Measurements from ENCODE around the gene SREK1IP1.

SREK1IP1 gene

DNA sequence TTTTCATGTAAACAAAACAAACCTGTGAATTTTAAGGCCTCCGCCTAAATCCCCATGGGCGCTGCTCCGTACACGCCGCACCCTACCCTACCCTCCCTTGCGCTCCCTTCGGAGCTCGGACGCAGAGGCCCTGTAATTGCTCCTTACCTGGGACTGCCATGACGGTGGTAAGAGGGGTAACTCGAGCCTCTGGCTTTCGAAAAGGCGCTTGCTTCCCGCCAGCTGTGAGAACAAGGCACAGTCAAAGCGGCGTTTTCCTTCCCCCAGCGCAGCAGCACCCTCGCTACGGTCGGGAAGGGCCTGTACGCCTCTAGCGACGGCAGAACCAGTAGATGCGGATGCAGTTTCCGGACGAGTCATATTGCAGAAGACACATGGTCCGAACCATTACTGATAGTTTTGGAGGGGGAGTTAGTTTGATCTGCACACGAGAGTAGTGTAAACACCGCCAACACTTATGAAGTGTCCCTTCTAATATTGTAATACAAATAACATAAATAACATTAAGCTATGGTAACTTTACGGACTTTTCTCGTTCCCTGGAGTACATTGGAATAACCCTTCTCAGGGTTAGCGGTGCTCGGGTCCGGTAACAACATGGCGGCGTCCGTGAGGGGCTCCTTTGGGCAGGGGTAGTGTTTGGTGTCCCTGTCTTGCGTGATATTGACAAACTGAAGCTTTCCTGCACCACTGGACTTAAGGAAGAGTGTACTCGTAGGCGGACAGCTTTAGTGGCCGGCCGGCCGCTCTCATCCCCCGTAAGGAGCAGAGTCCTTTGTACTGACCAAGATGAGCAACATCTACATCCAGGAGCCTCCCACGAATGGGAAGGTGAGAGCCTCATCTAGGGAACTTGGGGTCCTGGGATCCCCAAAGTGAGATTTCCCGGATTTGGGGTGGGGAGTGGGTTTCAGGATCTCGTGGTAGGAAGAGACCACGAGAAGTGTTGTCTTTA lies at the start of gene SREK1IP1, which contains the start of gene CWC27:
TSS of gene SREK1IP1 (minus strand) at position 334 of the 955 bp plus-strand sequence. CDS start at position 160, 174 bp downstream.
TSS of gene CWC27 (plus strand) at position 573 of the 955 bp plus-strand sequence. CDS start at position 790, 217 bp downstream.
- DNase-seq (ENCODE audit: low read depth in 2 of 2) = peak; percentile 66 to 71

DNA sequence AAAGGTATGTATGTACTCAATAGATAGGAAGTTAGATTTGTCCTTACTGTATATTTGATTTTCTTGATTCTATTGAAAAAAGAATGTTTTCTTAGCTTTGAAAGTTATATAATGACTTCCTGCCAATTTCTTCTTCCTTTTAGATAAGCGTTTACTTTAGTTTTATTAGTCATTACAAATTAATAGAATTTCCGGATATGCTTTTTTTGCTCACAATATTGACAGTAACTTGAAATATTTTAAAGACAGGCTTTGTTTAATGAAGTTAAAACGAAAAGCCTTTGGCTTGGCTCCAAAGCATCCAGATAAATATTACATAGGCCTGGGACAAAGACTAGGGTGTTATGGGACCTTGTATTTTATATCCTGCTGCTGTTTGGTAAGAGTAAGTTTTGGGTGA lies 49.8 kb upstream of the SREK1IP1 start:
- no peak for DNase-seq (ENCODE audit: low read depth in 2 of 2)

DNA sequence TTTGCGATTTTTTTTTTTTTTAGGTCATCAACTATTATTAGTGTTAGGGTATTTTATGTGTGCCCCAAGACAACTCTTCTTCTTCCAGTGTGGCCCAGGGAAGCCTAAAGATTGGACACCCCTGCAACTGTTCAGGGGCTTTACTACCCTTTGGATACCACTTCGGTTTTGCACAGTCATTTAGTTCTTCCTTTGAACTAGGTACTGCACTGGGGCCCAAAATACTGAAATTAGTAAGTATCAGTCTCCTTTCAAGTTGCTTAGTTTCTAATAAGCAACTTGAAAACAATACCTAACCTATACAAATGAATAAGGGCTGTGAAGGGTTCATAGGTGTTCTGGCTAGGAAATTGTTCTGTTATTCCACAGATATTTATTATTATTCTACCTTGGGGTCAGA lies 45.6 kb upstream of the SREK1IP1 start:
- DNase-seq (ENCODE audit: low read depth in 2 of 2) = no peak

DNA sequence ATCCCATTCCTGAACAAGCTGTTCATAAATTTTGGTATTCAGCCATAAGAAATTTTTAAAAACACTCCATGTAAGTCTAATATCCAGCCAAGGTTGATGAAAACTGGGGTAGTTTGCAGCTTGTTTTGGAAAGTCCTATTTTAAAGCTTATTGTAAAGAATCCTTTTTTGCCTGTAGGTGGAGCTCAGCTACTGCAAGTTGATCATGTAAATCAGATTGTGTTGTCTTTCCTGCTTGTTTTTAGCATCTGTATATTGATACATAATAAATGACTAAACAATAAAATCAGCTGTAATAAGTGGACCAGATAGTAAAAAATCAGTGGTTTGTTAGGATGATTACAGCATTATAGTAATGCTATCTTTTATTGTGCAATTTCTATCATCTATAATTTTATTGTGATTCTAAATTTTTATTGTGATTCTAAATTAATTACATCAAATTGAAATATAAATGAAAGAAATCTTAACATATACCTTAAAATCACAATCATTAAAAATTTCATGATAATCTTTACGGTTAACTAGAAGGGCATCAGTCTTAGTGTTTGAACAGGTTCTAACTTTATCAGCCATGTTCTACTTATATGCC lies 42.7 kb upstream of the SREK1IP1 start:
- no peak for DNase-seq (ENCODE audit: low read depth in 2 of 2)

DNA sequence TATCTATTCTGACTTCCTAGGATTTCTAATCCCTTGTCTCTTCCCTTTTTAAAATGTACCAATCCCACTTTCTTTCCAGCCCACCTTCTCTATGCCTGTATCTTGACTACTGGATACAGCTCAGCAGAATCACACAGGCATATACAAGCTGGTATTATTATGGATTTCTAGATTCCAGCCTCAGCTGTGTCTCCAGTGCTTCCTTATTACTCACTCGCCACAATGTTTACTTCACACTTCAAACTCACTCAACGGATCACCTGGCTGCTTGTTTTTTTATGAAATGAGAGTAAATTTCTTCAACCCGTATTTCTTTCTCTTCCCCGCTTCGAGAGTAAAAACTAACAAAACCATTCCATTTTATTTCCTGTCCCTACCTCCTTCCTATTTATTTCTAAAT lies 39.0 kb upstream of the SREK1IP1 start:
- DNase-seq (ENCODE audit: low read depth in 2 of 2) = no peak

DNA sequence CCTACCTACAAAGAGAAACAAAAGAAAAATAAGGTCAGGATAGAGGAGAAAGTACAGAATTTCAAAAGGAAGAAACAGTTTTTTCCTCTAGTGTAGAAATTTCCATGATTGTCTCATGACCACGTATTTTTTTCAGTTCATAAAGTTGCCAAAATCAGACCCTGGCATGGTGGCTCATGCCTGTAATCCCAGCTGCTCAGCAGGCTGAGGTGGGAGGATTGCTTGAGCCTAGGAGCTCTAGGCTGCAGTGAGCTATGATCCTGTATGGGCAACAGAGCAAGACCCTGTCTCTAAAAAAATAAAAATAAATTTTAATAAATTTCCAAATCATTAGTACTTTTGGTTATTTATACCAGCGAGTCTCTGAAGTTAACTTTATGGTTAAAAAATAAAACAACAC lies 38.0 kb upstream of the SREK1IP1 start:
- DNase-seq (ENCODE audit: low read depth in 2 of 2) = no peak

DNA sequence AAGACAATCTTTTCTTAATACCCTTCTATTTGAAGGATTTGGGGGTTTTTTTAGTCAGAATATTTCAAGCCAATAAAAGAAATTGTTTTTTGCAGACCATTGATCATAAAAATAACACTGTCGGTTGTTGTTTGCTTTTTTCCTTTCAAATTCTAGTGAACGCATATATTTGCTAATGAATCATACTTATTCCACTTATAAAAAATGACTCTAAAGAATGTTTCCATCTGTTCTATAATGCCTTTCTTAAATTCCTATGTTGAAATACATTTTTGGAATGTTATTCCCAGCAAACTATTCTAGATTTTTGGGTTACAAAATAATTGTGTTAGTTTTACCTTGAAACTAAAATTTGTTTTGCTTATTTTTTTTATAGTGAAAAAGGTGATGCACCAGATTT lies 32.4 kb upstream of the SREK1IP1 start:
- no peak for DNase-seq (ENCODE audit: low read depth in 2 of 2)

DNA sequence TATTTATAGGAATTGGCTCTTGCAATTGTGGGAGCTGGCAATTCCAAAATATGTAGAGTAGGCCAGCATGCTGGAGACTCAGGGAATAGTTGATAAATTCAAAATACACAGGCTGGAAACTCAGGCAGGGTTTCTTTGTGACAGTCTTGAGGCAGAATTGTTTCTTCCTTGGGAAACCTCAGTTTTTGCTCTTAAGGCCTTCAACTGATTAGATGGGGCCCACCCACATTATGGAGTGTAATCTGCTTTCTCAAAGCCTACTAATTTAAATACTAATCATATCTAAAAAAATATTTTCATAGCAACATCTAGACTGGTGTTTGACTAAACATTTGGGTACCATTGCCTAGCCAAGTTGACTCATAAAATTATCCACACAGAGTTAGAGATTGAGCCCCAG lies 27.8 kb upstream of the SREK1IP1 start:
- no peak for DNase-seq (ENCODE audit: low read depth in 2 of 2)

DNA sequence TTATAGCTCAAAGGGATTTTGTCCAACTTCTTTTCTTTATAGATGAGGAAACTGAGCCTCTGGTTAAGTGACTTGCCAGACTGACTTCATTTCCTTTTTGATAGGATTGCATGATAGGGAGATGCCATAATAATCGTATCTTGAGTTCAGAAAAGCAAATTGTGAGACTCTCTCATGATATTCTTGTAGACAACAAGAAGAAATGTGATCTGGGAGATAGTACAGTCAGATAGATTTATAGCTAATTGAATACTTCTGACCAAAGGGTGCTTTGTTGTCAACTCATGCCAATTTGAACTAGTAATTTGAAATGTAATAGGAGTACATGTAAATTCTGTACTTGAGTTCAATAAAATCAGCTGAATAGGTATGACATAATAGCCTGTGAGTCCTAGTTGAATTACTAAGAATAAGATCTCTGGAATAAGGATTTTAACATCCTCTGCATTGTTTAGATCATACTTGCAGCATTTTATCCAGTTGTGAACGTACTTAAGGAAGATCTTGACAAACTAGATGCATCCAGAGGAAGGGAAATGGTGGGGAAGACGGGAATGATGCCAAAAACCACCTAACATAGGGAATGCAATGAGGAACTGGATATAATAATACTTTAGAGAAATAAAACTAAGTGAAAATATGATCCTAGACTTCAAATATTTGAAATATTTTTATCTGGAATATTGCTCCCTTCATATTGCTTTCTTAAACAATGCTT lies 25.7 kb upstream of the SREK1IP1 start:
- no peak for DNase-seq (ENCODE audit: low read depth in 2 of 2)

DNA sequence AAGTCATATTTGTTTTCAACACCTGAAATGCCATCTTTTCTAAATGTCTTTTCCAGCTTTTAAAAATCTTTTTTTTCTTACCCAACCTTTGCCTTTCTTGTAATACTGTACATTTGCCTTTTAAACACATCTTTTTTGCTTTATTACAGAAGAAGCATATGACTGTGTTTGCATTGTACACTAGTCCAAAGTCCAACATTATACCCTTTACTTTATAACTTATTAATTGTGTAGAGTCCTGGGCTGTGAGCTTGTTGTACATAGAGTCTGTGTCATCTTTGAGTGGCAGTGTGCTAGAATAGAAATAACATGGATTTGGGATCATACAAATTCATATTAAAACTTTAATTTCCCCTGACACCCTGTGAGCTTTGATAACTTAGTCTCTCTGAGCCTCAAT lies 24.0 kb upstream of the SREK1IP1 start:
- DNase-seq (ENCODE audit: low read depth in 2 of 2) = no peak

DNA sequence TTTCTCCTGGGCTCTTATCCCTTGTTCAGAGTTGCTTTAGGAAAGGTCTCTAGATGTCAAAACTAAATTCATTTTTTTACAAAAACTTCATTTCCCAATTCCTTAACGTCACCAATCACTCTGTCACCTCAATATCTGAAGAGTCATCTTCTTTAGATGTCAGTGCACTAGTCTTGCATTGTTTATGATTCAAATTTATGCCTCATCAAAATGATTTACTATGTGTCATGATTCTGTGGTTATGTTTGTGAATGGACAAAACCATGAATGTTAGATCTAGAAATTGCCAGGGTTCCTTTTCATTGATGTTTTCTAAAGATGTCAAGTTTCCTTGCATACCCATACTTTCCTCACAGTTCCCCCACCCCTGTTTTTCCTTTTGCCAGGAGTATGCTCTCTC lies 21.7 kb upstream of the SREK1IP1 start:
- no peak for DNase-seq (ENCODE audit: low read depth in 2 of 2)

DNA sequence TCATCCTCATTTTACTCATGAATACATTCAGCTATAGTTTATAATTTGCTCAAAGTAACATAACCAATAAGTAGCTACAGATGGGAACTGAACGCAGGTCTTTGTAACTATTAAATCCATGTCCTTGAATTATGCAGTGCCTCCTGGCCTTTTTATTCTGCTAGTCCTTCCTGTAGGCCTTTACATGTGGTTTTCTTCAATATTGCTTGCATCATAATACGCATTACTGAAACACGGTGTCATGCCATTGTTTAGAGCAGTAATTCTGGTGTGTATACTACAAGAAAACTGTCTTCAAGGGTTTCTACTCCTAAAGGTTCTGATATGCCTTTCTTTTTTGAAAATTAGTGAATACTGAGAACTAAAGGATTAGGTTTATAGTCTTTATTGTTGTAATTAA lies 21.0 kb upstream of the SREK1IP1 start:
- DNase-seq (ENCODE audit: low read depth in 2 of 2) = no peak

DNA sequence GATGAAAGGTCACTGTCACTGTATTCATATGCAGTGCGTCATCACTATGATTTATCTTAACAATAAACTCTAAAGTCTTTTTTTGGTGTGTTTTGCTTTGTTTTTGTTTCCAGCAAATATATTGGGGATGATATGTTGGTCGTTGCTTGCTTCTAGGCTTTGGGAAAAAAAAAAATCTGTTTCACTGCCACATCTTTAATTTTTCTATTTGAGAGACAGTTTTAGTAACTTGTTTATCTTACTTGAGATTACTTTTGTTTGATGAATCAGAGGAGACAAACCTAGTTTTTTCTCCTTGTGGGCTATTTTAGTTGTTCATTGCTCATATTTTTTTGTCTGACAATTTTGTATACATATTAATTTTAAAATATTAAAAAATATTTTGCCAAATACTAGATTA lies 19.7 kb upstream of the SREK1IP1 start:
- no peak for DNase-seq (ENCODE audit: low read depth in 2 of 2)

DNA sequence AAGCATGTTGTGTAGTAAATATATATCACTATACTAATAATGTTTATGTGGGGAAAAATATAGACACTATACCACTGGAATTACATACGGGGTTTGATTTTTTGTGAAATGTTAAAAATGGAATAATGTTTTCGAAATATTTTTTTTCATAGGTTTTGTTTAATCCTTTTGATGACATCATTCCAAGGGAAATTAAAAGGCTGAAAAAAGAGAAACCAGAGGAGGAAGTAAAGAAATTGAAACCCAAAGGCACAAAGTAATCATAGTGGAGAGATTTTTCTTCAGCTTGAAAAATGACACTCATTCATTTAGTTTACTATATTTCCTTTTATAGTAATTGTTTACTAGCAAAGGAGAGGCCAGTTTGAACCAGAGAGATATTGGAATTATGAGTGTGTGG lies 17.9 kb upstream of the SREK1IP1 start:
- no peak for DNase-seq (ENCODE audit: low read depth in 2 of 2)

DNA sequence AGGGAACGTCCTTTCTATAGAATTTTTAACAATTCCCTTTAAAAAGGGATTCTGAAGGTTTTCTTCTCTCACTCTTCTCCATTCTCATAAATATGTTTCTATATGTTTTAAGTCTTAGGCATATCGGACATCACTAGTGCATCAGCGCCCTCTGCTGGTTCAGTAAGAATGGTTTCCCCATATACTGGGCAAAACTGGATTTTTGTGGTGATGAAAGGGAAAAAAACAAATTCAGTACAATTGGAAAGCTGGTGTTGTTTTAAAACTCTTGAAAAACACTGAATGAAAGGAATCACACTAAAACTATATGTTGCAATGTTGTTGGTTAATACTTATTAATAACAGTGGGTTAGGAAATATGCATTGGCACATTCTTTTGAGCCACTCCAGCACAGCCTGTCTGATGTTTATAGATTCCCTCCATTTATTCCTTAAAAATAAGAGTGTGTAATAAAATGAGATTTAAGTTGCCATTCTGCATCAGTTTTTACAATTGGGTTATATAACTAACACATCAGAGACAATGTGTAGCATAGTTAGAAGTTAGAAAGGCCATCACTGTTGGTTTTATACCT lies 16.0 kb upstream of the SREK1IP1 start:
- peak; percentile 46 to 67 for DNase-seq (ENCODE audit: low read depth in 2 of 2)

DNA sequence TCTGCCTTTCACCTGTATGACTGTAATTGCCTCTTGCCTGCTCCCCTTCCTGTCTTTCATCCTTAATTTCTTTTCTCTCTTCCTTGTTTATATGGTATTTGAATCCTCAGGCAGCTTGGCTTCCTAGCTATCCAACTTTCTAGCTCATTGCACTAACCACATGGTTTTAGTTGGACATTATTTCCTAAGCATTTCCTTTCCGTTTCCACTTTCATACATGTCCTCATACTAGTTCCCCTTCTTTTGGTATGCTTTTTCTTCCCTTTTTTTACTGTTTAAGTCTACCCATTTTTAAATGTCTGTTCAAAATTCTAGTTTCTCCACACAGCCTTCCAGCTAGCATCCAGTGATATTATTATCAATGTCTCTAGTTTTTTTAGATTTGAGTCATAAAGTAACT lies 6.8 kb upstream of the SREK1IP1 start:
- DNase-seq (ENCODE audit: low read depth in 2 of 2) = no peak

DNA sequence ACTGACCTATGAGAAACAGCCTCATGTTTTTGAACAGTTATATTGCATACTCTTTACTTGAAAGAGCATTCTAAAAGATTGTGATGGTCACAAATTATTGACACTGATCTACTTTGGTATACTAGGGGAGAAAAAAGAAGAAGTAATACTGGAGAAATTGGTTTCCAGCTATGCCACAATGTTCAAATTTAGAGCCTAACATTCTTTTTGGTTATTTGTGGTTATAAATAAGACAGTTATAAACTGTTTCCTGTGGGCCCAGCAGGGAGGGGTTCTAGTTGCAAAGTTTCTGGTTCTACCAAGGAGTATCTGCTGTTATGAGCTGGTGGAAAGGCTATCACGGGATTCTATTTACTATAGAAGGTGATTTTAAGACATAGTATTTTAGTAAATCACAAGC lies 5.0 kb upstream of the SREK1IP1 start:
- DNase-seq (ENCODE audit: low read depth in 2 of 2) = no peak

DNA sequence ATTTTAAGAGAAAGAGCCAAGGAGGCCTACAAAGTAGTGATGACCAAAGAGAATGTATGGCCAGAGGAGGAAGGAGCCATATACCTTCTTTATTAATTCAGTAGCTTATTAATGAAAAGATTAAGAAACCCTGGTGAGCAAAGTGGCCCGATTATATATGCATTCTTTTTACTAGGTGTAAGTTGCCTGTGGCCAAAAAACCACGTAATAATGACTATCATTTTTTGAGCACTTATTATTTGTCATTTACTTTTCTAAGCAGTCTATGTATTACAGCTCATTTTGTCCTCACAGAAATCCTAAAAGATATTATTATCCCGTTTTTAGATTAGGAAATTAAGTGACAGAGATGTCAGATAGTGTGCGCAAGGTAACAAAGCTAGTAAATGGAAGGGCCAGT lies 3.2 kb upstream of the SREK1IP1 start:
- no peak for DNase-seq (ENCODE audit: low read depth in 2 of 2)

DNA sequence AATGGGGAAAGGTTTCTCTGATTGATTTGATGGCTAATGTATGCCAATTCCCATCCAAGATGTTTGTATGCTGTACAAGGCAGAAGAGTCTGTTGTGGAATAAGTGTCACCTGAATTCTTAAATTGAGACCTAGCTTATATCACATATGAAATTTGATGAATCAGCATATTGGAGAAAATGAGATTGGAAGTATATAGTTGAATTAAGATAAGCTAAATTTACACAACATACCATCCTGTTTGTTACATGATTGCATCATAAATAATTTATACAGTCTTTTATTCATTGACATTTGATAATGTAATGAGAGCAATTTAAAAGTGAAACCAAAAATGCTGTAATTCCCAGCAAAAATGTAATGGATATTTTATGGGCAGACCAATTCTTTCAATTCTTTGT lies 1.4 kb upstream of the SREK1IP1 start:
- DNase-seq (ENCODE audit: low read depth in 2 of 2) = no peak

DNA sequence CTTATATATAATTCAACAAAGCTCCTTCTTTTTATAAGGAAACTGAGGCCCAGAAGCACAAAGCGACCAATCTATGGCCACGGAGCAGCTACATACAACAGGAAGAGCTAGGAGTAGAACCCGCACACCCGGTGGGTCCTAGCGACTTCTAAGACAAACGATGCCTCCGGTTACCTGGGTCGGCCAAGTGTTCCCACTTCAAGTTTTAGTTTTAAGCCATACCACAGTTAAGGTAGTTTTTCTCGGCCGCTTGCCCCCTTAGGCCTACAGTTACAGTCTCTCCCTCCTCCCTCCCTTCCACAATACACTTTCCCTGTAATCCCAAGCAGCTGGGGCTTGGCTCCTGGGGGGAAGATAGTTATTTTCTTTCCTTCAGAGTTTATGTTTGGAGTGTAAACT lies 533 bp downstream of the SREK1IP1 start:
- DNase-seq (ENCODE audit: low read depth in 2 of 2) = peak; percentile 5 to 11

DNA sequence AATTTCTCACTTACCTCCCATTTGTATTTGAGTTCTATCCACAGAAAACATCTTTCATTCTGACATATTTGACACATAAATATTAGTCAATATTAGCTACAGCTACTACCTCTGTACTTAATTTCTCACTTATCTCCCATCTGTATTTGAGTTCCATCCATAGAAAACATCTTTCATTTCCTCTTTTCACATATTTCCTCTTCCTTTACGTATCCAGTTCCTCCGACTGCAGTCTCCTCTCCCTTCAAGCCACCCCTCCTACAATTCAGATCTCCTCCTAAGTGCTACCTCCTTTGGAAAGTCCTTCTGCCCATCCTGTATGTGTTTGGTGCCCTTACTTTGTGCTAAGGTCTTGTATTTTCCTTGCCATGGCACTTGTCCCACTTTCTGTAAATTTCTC lies 1.6 kb downstream of the SREK1IP1 start:
- DNase-seq (ENCODE audit: low read depth in 2 of 2) = no peak
